Measurements from ENCODE around the gene CELF1. TPM values are rescaled to one million over a fixed set of nuclear protein-coding genes. Genes with fewer than 3 reads are reported as not detected.

The CELF1 gene
- total and polyA plus RNA-seq, 2 experiments from 2014 or later, result 59.1 to 84.6 TPM

GRCh38 chr11:47425611-47426010 is 127.3 kb downstream of the CELF1 start:
- Histone ChIP-seq H3K27me3 (no peaks in the 10 kb centered on the region), H3K9me2 (replicated peaks; ENCODE audit: insufficient read depth) (no peaks in the 10 kb centered on the region), H3K36me3 (replicated peaks; ENCODE audit: insufficient read depth, low read depth) (no peaks in the 10 kb centered on the region), H4K20me1 (ENCODE audit: insufficient read depth, poor library complexity, severe bottlenecking) (no peaks in the 10 kb centered on the region), H2AFZ (peak overlapping the region; percentile 80), H3K9me3 (ENCODE audit: low read depth) (no peaks in the 10 kb centered on the region), H3K27ac (peak overlapping the region; percentile 94), H3K4me3 (peak overlapping the region; percentile 76), H3K4me2 (peak overlapping the region; percentile 95), H3K79me2 (peaks cover 20% of the 10 kb centered on the region), H3K4me1 (ENCODE audit: insufficient read depth) (peaks cover 9% of the 10 kb centered on the region)
- 3% methylated on average over 14 of the region's 14 CpGs for WGBS (ENCODE audit: low lambda C conversion rate, missing lambda C conversion rate)
- TF ChIP-seq, protein P1, sequence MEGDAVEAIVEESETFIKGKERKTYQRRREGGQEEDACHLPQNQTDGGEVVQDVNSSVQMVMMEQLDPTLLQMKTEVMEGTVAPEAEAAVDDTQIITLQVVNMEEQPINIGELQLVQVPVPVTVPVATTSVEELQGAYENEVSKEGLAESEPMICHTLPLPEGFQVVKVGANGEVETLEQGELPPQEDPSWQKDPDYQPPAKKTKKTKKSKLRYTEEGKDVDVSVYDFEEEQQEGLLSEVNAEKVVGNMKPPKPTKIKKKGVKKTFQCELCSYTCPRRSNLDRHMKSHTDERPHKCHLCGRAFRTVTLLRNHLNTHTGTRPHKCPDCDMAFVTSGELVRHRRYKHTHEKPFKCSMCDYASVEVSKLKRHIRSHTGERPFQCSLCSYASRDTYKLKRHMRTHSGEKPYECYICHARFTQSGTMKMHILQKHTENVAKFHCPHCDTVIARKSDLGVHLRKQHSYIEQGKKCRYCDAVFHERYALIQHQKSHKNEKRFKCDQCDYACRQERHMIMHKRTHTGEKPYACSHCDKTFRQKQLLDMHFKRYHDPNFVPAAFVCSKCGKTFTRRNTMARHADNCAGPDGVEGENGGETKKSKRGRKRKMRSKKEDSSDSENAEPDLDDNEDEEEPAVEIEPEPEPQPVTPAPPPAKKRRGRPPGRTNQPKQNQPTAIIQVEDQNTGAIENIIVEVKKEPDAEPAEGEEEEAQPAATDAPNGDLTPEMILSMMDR (IDR thresholded peaks at IDR 0.05; ENCODE audit: poor library complexity), result no peak
- TF ChIP-seq EZH2 (IDR thresholded peaks at IDR 0.05; ENCODE audit: borderline replicate concordance) (no peak), EZH2phosphoT487 (IDR thresholded peaks at IDR 0.05; ENCODE audit: low read depth, severe bottlenecking, unreplicated experiment) (no peak)
- no peak for DNase-seq (ENCODE audit: low spot score)

DNA sequence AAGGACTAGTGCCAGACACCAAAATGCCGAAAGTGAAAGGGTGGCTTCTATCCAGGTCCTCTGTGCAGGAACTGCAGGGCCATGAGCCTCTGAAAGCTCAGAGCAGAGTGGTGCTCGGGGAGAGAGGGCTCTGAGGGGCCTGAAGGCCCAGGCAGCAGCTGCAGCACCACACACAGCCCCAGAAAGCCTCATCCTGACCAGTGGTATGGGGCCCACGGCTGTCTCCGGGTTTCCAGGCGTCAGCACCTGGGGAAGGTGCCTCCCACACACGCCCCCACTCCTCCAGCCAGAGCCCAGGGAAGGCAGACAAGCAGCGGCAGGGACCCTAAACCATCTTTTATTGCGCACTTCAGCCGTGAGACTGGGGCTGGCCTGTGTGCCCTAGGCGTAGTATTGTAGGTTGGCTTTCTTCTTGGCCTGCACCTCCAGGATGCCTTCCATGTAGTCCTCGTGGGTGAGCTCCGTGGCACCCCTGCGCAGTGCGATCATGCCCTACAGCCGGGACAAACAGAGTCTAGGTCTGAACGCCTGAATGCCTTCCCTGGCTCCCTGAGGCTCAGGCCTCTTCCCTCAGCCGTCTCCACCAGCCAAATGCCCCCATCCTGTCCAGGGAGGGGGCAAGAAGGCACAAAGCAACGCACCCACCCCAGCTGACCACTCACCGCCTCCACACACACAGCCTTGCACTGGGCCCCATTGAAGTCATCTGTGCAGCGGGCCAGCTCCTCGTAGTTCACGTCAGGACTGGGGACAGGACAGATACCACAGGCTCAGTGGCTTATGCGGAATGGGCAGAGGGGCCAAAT is 134.3 kb downstream of the CELF1 start:
- Histone ChIP-seq H3K4me1 (ENCODE audit: insufficient read depth) (peaks cover 16% of the 10 kb centered on the region), H3K9me2 (replicated peaks; ENCODE audit: insufficient read depth) (no peaks in the 10 kb centered on the region), H3K79me2 (no peaks in the 10 kb centered on the region), H4K20me1 (ENCODE audit: insufficient read depth, poor library complexity, severe bottlenecking) (no peaks in the 10 kb centered on the region), H3K4me2 (no peak overlapping the region), H3K36me3 (replicated peaks; ENCODE audit: insufficient read depth, low read depth) (no peaks in the 10 kb centered on the region), H3K27ac (no peak overlapping the region), H2AFZ (no peak overlapping the region), H3K9me3 (ENCODE audit: low read depth) (no peaks in the 10 kb centered on the region), H3K4me3 (no peak overlapping the region), H3K27me3 (no peaks in the 10 kb centered on the region)
- TF ChIP-seq EZH2phosphoT487 (IDR thresholded peaks at IDR 0.05; ENCODE audit: low read depth, severe bottlenecking, unreplicated experiment) (no peak), EZH2 (IDR thresholded peaks at IDR 0.05; ENCODE audit: borderline replicate concordance) (no peak)
- TF ChIP-seq, protein P1 (IDR thresholded peaks at IDR 0.05; ENCODE audit: poor library complexity), result no peak
- 94% methylated on average over 23 of the region's 23 CpGs for WGBS (ENCODE audit: low lambda C conversion rate, missing lambda C conversion rate)
- DNase-seq (ENCODE audit: low spot score), result no peak

GRCh38 chr11:47417712-47418111 is 135.2 kb downstream of the CELF1 start:
- Histone ChIP-seq H3K79me2 (no peaks in the 10 kb centered on the region), H3K9me2 (replicated peaks; ENCODE audit: insufficient read depth) (no peaks in the 10 kb centered on the region), H3K27me3 (no peaks in the 10 kb centered on the region), H2AFZ (no peak overlapping the region), H3K36me3 (replicated peaks; ENCODE audit: insufficient read depth, low read depth) (no peaks in the 10 kb centered on the region), H3K27ac (no peak overlapping the region), H4K20me1 (ENCODE audit: insufficient read depth, poor library complexity, severe bottlenecking) (no peaks in the 10 kb centered on the region), H3K9me3 (ENCODE audit: low read depth) (no peaks in the 10 kb centered on the region), H3K4me3 (no peak overlapping the region), H3K4me2 (no peak overlapping the region), H3K4me1 (ENCODE audit: insufficient read depth) (peaks cover 16% of the 10 kb centered on the region)
- TF ChIP-seq EZH2 (IDR thresholded peaks at IDR 0.05; ENCODE audit: borderline replicate concordance) (no peak), EZH2phosphoT487 (IDR thresholded peaks at IDR 0.05; ENCODE audit: low read depth, severe bottlenecking, unreplicated experiment) (no peak)
- TF ChIP-seq, protein P1 (IDR thresholded peaks at IDR 0.05; ENCODE audit: poor library complexity), result no peak
- no peak for DNase-seq (ENCODE audit: low spot score)
- 93% methylated on average over 6 of the region's 6 CpGs for WGBS (ENCODE audit: low lambda C conversion rate, missing lambda C conversion rate)

Data from hepatocyte (in vitro differentiated cells).